GM15510 (cell line): ENCODE data around the gene SLC6A4.

Experiments used
- POLR2A ChIP-seq: IDR thresholded peaks from 3 replicates; pipeline ENCODE4 v1.6.1; 2011; ENCODE audit warnings: borderline replicate concordance; ENCODE audit not compliant: insufficient read length; ENCODE audit errors: extremely low read depth

The SLC6A4 gene

GRCh38 chr17:30173649-30174048, 61.8 kb downstream of the SLC6A4 start:
- no peak for TF ChIP-seq POLR2A

- TF ChIP-seq POLR2A = no peak
These were observed 62.9 kb downstream of the SLC6A4 start for GRCh38 chr17:30172560-30172959.

DNA sequence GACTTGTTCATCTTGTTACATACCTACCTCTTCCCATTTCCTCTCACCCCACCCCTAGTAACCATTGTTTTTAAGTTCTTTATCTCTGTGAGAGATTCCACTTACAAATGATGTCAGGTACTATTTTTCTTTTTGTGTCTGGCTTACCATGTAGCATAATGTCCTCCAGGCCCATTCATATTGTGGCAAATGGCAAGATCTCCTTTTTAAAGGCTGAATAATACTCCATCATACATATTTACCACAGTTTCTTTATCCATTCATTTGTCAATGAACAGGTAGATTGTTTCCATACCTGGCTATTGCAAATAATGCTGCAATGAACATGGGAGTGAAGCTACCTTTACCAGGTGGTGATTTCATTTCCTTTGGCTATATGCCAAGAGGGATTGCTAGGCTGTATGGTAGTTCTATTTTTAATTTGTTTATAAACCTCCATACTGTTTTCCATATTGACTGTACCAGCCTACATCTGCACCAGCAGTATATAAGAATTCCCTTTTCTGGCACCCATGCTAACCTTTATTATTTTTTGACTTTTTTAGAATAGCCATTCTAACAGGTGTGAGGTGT, 65.0 kb downstream of the SLC6A4 start:
- TF ChIP-seq POLR2A = no peak

DNA sequence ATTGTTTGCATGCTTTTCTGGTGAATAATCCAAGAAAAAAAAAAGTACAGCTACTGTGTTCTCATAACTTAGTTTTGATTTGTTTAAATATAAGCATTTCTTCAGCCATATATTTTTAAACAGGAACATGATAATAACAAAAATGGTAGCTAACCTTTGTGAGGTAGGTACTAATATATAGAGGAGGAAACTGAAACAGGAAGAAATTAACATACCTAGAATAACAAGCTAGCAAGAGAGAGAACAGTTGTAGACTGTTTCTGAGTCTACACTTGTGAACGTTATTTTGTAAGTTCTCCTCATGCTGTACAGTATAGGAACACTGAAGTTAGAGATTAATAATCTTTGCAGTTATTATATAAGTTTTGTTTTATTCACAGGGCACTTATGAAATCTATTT, 69.5 kb downstream of the SLC6A4 start:
- no peak for TF ChIP-seq POLR2A

GRCh38 chr17:30165147-30165546, 70.3 kb downstream of the SLC6A4 start:
- TF ChIP-seq POLR2A = no peak

GRCh38 chr17:30164531-30164930, 71.0 kb downstream of the SLC6A4 start:
- no peak for TF ChIP-seq POLR2A

DNA sequence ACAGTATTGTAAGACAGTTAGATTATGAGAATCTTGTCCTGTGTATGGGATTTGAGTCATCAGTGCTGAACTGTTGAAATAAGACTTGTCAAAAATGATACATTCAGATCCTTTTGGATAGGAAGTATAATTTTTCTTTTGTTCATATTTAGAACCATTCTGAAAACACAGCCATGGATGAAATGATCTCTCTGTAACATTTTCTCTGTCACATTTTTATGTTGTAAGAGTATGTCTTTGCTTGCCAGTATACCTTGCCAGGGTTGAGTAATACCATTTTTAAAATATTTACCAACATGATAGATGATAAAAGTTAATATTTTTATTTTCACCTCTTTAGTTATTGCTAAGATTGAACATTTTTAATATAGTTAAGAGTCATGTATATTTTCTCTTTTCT, 73.9 kb downstream of the SLC6A4 start:
- TF ChIP-seq POLR2A = no peak

DNA sequence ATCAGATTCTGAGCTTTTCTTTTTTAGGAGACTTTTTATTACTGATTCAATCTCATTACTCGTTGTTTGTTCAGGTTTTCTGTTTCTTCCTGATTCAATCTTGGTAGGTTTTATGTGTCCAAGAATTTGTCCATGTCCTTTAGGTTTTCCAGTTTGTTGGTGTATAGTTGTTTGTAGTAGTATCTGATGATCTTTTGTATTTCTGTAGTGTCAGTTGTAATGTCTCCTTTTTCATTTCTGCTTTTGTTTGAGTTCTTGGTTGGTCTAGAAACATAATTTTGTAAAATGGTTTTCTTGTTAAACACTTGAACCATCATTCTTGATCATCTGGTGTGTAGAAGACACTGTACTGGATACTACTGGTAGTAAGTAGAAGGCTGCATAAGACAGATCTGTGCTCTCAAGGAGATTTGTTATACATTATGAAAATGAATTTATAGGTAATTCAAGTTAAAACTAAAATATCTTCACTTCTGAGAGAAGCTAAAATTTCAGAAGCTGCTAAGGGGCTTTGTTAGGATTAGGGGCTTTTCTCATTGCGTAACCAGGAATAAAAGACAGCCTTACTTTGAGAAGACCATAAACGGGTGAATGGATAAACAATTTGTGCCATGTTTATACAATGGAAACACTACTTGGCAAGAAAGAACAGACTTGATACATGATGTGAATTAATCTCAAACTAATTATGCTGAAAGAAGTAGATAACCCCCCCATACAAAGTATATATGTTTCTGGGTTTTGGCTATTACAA, 74.9 kb downstream of the SLC6A4 start:
- TF ChIP-seq POLR2A = no peak

DNA sequence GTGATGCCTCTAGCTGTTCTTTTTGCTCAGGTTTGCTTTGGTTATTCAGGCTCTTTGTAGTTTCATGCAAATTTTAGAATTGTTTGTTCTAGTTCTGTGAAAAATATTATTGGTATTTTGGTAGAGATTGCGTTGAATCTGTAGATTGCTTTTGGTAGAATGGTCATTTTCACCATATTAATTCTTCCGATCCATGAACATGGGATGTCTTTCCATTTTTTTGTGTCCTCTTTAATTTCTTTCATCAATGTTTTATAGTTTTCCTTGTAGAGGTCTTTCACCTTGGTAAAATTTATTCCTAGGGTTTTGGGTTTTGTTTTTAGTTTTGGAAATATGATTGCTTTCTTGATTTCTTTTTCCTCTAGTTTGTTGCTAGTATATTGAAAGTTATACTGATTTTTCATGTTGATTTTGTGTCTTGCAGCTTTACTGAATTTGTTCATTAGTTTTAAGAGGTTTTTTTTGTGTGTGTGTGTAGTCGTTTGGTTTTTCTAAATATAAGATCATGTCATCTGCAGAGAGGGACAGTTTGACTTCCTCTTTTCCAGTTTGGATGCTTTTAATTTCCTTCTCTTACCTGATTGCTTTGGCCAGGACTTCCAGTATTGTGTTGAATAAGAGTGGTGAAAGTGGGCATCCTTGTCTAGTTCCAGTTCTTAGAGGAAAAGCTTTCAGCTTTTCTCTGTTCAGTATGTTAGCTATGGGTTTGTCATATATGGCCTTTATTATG, 76.4 kb downstream of the SLC6A4 start:
- TF ChIP-seq POLR2A = no peak

- no peak for TF ChIP-seq POLR2A
These were observed 80.1 kb downstream of the SLC6A4 start for GRCh38 chr17:30155389-30155788.

GRCh38 chr17:30153463-30153862, 82.0 kb downstream of the SLC6A4 start:
- no peak for TF ChIP-seq POLR2A

- no peak for TF ChIP-seq POLR2A
These were observed 84.0 kb downstream of the SLC6A4 start for GRCh38 chr17:30151471-30151870.

GRCh38 chr17:30148376-30148775, 87.1 kb downstream of the SLC6A4 start:
- no peak for TF ChIP-seq POLR2A
